ENCODE measurements around the gene KRTCAP2. TPM values are rescaled to one million over a fixed set of nuclear protein-coding genes. Genes with fewer than 3 reads are reported as not detected.

Gene KRTCAP2
- total RNA-seq, 1 donor from 2014 or later: 128 TPM

GRCh38 chr1:155140630-155140953, 32.5 kb downstream of the KRTCAP2 start:
- no peaks in the 10 kb centered on the region for H3K9me3 Mint-ChIP-seq
- ChIA-PET POLR2A (interaction anchor here (0.6 to 1.6 kb wide), 5 partner anchors 9 to 106 kb away, joined by 3 to 8 read pairs (median 5); partner anchors contain the start of gene KRTCAP2), CTCF (interaction anchor here (0.7 to 1.5 kb wide), 2 partner anchors 27 to 49 kb away, joined by 4 read pairs; no protein-coding TSS in a partner anchor)
- H3K27ac Mint-ChIP-seq: peak overlapping the region; percentile 97
- DNase-seq (no peak), ATAC-seq (ENCODE audit: low read depth) (no peak)
- peaks cover 33% of the 10 kb centered on the region for H3K36me3 Mint-ChIP-seq (ENCODE audit: low read depth)
- no peaks in the 10 kb centered on the region for H3K27me3 Mint-ChIP-seq
- TF ChIP-seq CTCF (IDR thresholded peaks at IDR 0.05): no peak
- peak overlapping the region; percentile 96 for H3K4me3 Mint-ChIP-seq
- intact Hi-C loops (cut with micrococcal nuclease): loop anchor here (1.0 kb wide), 3 partner anchors 27 to 55 kb away; partner anchors contain the start of genes KRTCAP2 and TRIM46
- H3K4me1 Mint-ChIP-seq: peaks cover 37% of the 10 kb centered on the region

- H3K27me3 Mint-ChIP-seq: no peaks in the 10 kb centered on the region
- peaks cover 42% of the 10 kb centered on the region for H3K4me1 Mint-ChIP-seq
- intact Hi-C loops (cut with micrococcal nuclease): loop anchor here (1.0 kb wide), 3 partner anchors 27 to 55 kb away; partner anchors contain the start of genes KRTCAP2 and TRIM46
- TF ChIP-seq CTCF (IDR thresholded peaks at IDR 0.05): no peak
- POLR2A ChIA-PET: interaction anchor here (0.7 to 1.6 kb wide), 5 partner anchors 9 to 88 kb away, joined by 3 to 9 read pairs (median 6); partner anchors contain the start of gene KRTCAP2
- H3K36me3 Mint-ChIP-seq (ENCODE audit: low read depth): peaks cover 38% of the 10 kb centered on the region
- DNase-seq (peak; percentile 84), ATAC-seq (ENCODE audit: low read depth) (peak; percentile 61)
- peak within 1 kb of the TSS; percentile 96 for H3K4me3 Mint-ChIP-seq
- no peaks in the 10 kb centered on the region for H3K9me3 Mint-ChIP-seq
- CTCF ChIA-PET: interaction anchor here (0.7 to 1.5 kb wide), 2 partner anchors 28 to 49 kb away, joined by 4 read pairs; no protein-coding TSS in a partner anchor
- peak within 1 kb of the TSS; percentile 97 for H3K27ac Mint-ChIP-seq
Observed at GRCh38 chr1:155139895-155140629, 33.0 kb downstream of the KRTCAP2 start, which contains the start of gene DPM3. Gene DPM3, minus strand, starts transcription at chr1:155140531. Its CDS starts 291 bp downstream, at chr1:155140240.

GRCh38 chr1:155137154-155137949, 35.8 kb downstream of the KRTCAP2 start:
- Mint-ChIP-seq H3K36me3 (ENCODE audit: low read depth) (peaks cover 38% of the 10 kb centered on the region), H3K9me3 (no peaks in the 10 kb centered on the region), H3K27ac (peak overlapping the region; percentile 99), H3K4me1 (peaks cover 47% of the 10 kb centered on the region), H3K4me3 (peak overlapping the region; percentile 96), H3K27me3 (no peaks in the 10 kb centered on the region)
- no peak for TF ChIP-seq CTCF (IDR thresholded peaks at IDR 0.05)
- ChIA-PET CTCF (interaction anchor here (1.7 to 4.5 kb wide), 2 partner anchors 30 to 35 kb away, joined by 5 to 40 read pairs; partner anchors contain the start of gene KRTCAP2), POLR2A (interaction anchor here (1.1 to 5.4 kb wide), 5 partner anchors 11 to 591 kb away, joined by 3 to 92 read pairs (median 63); partner anchors contain the start of genes KRTCAP2 and TRIM46)
- intact Hi-C loops (cut with micrococcal nuclease): loop anchor here (2.0 kb wide), 2 partner anchors 13 to 53 kb away; no protein-coding TSS in a partner anchor
- no peak for ATAC-seq (ENCODE audit: low read depth)
- DNase-seq: no peak

GRCh38 chr1:155136748-155137147, 36.4 kb downstream of the KRTCAP2 start:
- POLR2A ChIA-PET: interaction anchor here (0.9 to 5.4 kb wide), 9 partner anchors 11 to 1169 kb away, joined by 3 to 92 read pairs (median 10); partner anchors contain the start of genes CLK2, CREB3L4, KRTCAP2 and TRIM46
- peak; percentile 0 for ATAC-seq (ENCODE audit: low read depth)
- H3K4me1 Mint-ChIP-seq: peaks cover 47% of the 10 kb centered on the region

More at GRCh38 chr1:155136748-155137147, 36.4 kb downstream of the KRTCAP2 start:
- Mint-ChIP-seq H3K27me3 (no peaks in the 10 kb centered on the region), H3K9me3 (no peaks in the 10 kb centered on the region), H3K4me3 (peak overlapping the region; percentile 96), H3K27ac (peak overlapping the region; percentile 99), H3K36me3 (ENCODE audit: low read depth) (peaks cover 38% of the 10 kb centered on the region)
- TF ChIP-seq CTCF (IDR thresholded peaks at IDR 0.05): no peak
- intact Hi-C loops (cut with micrococcal nuclease): loop anchor here (2.0 kb wide), 2 partner anchors 14 to 52 kb away; no protein-coding TSS in a partner anchor
- no peak for DNase-seq
- CTCF ChIA-PET: interaction anchor here (1.7 to 4.5 kb wide), 2 partner anchors 31 to 36 kb away, joined by 5 to 40 read pairs; partner anchors contain the start of gene KRTCAP2
